Liver (tissue), 9 donors: Measurements from ENCODE around the gene PCDH19. TPM values are rescaled to one million over a fixed set of nuclear protein-coding genes. Genes with fewer than 3 reads are reported as not detected.

Experiments used
- DNase-seq: peaks from one replicate; pipeline ENCODE4 v3.0.0-alpha.2; 2017; ENCODE audit warnings: low spot score
- H3K27ac ChIP-seq, 2 donors: one replicate each; pipeline ENCODE4 v1.7.0; 2013; ENCODE audit warnings: inconsistent platforms in 2 of 2, low read length in 2 of 2, control low read depth in 1 of 2, low read depth in 1 of 2, mild to moderate bottlenecking in 1 of 2
- H3K27me3 ChIP-seq, 4 donors: one replicate each; pipeline versions ENCODE4 v1.6.1 to v1.7.0; 2013; ENCODE audit warnings: low read length in 3 of 4, inconsistent platforms in 1 of 4, mild to moderate bottlenecking in 1 of 4, moderate library complexity in 1 of 4; ENCODE audit not compliant: control insufficient read depth in 4 of 4, insufficient read depth in 4 of 4
- H3K36me3 ChIP-seq, 4 donors: one replicate each; pipeline versions ENCODE4 v1.6.1 to v1.7.0; 2013; ENCODE audit warnings: low read length in 3 of 4, mild to moderate bottlenecking in 3 of 4, low read depth in 1 of 4, moderate library complexity in 1 of 4; ENCODE audit not compliant: control insufficient read depth in 4 of 4, insufficient read depth in 3 of 4
- H3K4me1 ChIP-seq, 4 donors: one replicate each; pipeline versions ENCODE4 v1.6.1 to v1.7.0; 2013; ENCODE audit warnings: low read length in 3 of 4, mild to moderate bottlenecking in 3 of 4, moderate library complexity in 1 of 4; ENCODE audit not compliant: control insufficient read depth in 4 of 4, insufficient read depth in 4 of 4
- H3K4me3 ChIP-seq, 3 donors: one replicate each; pipeline versions ENCODE4 v1.6.1 to v1.7.0; 2013; ENCODE audit warnings: low read length in 3 of 3, control low read depth in 1 of 3, low read depth in 1 of 3, mild to moderate bottlenecking in 1 of 3
- H3K9ac ChIP-seq, 2 donors: one replicate each; pipeline ENCODE4 v1.7.0; 2013; ENCODE audit warnings: low read length in 2 of 2, mild to moderate bottlenecking in 2 of 2, moderate library complexity in 2 of 2, control low read depth in 1 of 2, low read depth in 1 of 2
- H3K9me3 ChIP-seq, 4 donors: one replicate each; pipeline versions ENCODE4 v1.6.1 to v1.7.0; 2013; ENCODE audit warnings: low read length in 3 of 4; ENCODE audit not compliant: control insufficient read depth in 4 of 4
- EGR1 ChIP-seq, 2 donors: IDR thresholded peaks; 2 replicates each; pipeline ENCODE4 v1.6.1; 2016 to 2018; ENCODE audit warnings: antibody characterized with exemption in 2 of 2, low read depth in 2 of 2
- FOXA1 ChIP-seq: IDR thresholded peaks from 2 replicates; pipeline ENCODE4 v1.6.1; 2016; ENCODE audit warnings: antibody characterized with exemption
- FOXA2 ChIP-seq: IDR thresholded peaks from 2 replicates; pipeline ENCODE4 v1.6.1; 2016; ENCODE audit warnings: antibody characterized with exemption
- GABPA ChIP-seq, 2 donors: IDR thresholded peaks in 1 of 2; conservative IDR thresholded peaks in 1 of 2; 2 replicates each; pipeline ENCODE4 v1.6.1; 2016; ENCODE audit warnings: antibody characterized with exemption in 2 of 2, mild to moderate bottlenecking in 1 of 2, moderate library complexity in 1 of 2
- HNF4A ChIP-seq, 2 donors: conservative IDR thresholded peaks; 2 replicates each; pipeline ENCODE4 v1.6.1; 2016; ENCODE audit warnings: antibody characterized with exemption in 2 of 2, mild to moderate bottlenecking in 2 of 2
- HNF4G ChIP-seq: IDR thresholded peaks from 2 replicates; pipeline ENCODE4 v1.6.1; 2016; ENCODE audit warnings: antibody characterized with exemption
- JUND ChIP-seq, 2 donors: IDR thresholded peaks; 2 replicates each; pipeline ENCODE4 v1.6.1; 2016; ENCODE audit warnings: antibody characterized with exemption in 2 of 2
- NR2F2 ChIP-seq: IDR thresholded peaks from 2 replicates; pipeline ENCODE4 v1.6.1; 2016; ENCODE audit warnings: antibody characterized with exemption
- RAD21 ChIP-seq, 2 donors: IDR thresholded peaks; 2 replicates each; pipeline ENCODE4 v1.6.1; 2016; ENCODE audit warnings: antibody characterized with exemption in 2 of 2, mild to moderate bottlenecking in 2 of 2
- RXRA ChIP-seq, 2 donors: IDR thresholded peaks; 2 replicates each; pipeline ENCODE4 v1.6.1; 2017 to 2018; ENCODE audit warnings: antibody characterized with exemption in 2 of 2, mild to moderate bottlenecking in 1 of 2
- SP1 ChIP-seq: IDR thresholded peaks from 2 replicates; pipeline ENCODE4 v1.6.1; 2018; ENCODE audit warnings: antibody characterized with exemption, mild to moderate bottlenecking
- TAF1 ChIP-seq: conservative IDR thresholded peaks from 2 replicates; pipeline ENCODE4 v1.6.1; 2016; ENCODE audit warnings: antibody characterized with exemption, mild to moderate bottlenecking
- YY1 ChIP-seq: IDR thresholded peaks from 2 replicates; pipeline ENCODE4 v1.6.1; 2016; ENCODE audit warnings: antibody characterized with exemption, mild to moderate bottlenecking
- WGBS: extraction: QIAGEN DNeasy Blood & Tissue Kit; methylation state at CpG from one replicate; pipeline ENCODE4 v1.1.7; 2013; 5-methylcytosine and 5-hydroxymethylcytosine counted together
- polyA plus RNA-seq, 2 donors: library from polyadenylated mRNA; stranded (reverse) in 1 of 2; unstranded in 1 of 2; fragments of 200-250 nt in 1 of 2; fragments of >200 nt in 1 of 2; fragmentation: Nextera tagmentation in 1 of 2; extraction: Ambion mirVana in 1 of 2; gene quantifications; one replicate each; pipeline versions ENCODE4 v1.2.1 to v1.2.3, GENCODE V29; 2013 to 2015
- total RNA-seq, 2 donors: library from RNA; depleted of rRNA; stranded (reverse); fragments of >200 nt; gene quantifications; one replicate each; pipeline ENCODE4 v1.2.3, GENCODE V29; 2014
- TF ChIP-seq, protein P1 (sequence below): IDR thresholded peaks from 2 replicates; pipeline ENCODE4 v1.6.1; 2016; ENCODE audit warnings: antibody characterized with exemption
- TF ChIP-seq, protein P2 (sequence below): IDR thresholded peaks from 2 replicates; pipeline ENCODE4 v1.6.1; 2016; ENCODE audit warnings: antibody characterized with exemption, mild to moderate bottlenecking
- TF ChIP-seq, protein P3 (sequence below): fragments of 150-350 bp; IDR thresholded peaks from 2 replicates; pipeline ENCODE4 v1.5.1; 2017; ENCODE audit warnings: improper control_type of control experiment, low read depth, low read length; ENCODE audit not compliant: missing input control
- TF ChIP-seq, protein P4 (sequence below): IDR thresholded peaks from 2 replicates; pipeline ENCODE4 v1.6.1; 2016; ENCODE audit warnings: antibody characterized with exemption
- donor health status: healthy.
- donor health status: healthy.
- donor health status: healthy.
- donor health status: healthy.
- donor health status: healthy.

PCDH19 gene
- total and polyA plus RNA-seq, 4 donors: 0.03 to 0.44 (median 0.17) TPM; not detected in 1

DNA sequence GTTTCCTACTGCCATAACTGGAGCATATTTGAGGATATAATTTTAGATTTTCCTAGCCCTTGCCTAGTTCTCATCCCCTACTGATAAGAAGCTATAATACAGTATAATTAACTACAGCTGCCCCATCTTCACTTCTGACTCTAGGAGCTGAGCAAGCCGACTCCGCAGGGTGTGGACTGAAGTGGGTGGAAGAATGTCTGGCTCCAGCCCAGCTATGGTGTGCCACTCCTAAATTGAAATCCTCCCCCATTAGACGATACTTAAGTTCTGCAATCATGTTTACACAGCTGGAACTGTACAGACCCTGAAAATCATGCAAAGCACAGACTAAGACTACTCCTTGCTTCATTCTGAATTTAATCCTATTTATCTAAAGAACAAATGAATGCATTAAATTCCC, 93.1 kb downstream of the PCDH19 start:
- 74% methylated on average over 3 of the region's 3 CpGs for WGBS
- Histone ChIP-seq H3K9me3 (no peaks in the 10 kb centered on the region), H3K36me3 (no peaks in the 10 kb centered on the region), H3K27ac (no peak overlapping the region), H3K4me3 (no peak overlapping the region), H3K4me1 (no peaks in the 10 kb centered on the region), H3K9ac (no peak overlapping the region), H3K27me3 (no peaks in the 10 kb centered on the region)
- TF ChIP-seq TAF1 (no peak), YY1 (no peak), FOXA2 (no peak), NR2F2 (no peak), JUND (IDR thresholded peaks at IDR 0.05) (no peak), HNF4G (no peak)
- DNase-seq: no peak

DNA sequence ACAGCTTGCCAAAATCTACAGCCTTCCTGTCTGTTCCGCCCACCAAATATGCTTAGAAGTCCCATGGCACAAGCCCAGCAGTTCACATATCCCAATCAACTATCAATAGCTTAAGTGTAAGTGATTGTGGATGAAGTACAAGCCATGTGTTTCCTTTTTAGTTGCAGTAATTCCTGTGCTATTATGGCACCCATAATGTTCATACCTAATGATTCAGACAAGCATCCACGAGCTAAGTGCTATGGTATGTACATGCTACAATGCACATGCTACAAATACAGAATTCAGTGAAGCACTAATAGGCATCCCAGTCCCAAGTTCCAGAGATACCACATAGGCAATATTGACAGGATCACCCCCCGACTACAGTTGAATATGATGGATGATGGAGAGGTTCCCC, 94.5 kb downstream of the PCDH19 start:
- DNase-seq: no peak
- no peak overlapping the region for H3K9ac ChIP-seq
- 79% methylated on average over 3 of the region's 3 CpGs for WGBS
- no peaks in the 10 kb centered on the region for H3K27me3 ChIP-seq
- no peak overlapping the region for H3K27ac ChIP-seq
- no peaks in the 10 kb centered on the region for H3K9me3 ChIP-seq
- no peak overlapping the region for H3K4me3 ChIP-seq
- H3K36me3 ChIP-seq: no peaks in the 10 kb centered on the region
- TF ChIP-seq NR2F2 (no peak), YY1 (no peak), EGR1 (IDR thresholded peaks at IDR 0.05; ENCODE audit: low read depth in 2 of 2) (no peak), FOXA2 (no peak), SP1 (no peak), FOXA1 (no peak), RXRA (IDR thresholded peaks at IDR 0.05) (no peak), HNF4A (conservative IDR thresholded peaks at IDR 0.05) (no peak), GABPA (IDR thresholded peaks at IDR 0.05 in 1 of 2, conservative IDR thresholded peaks at IDR 0.05 in 1 of 2) (no peak), RAD21 (IDR thresholded peaks at IDR 0.05) (no peak), JUND (IDR thresholded peaks at IDR 0.05) (no peak)
- TF ChIP-seq, protein P1, sequence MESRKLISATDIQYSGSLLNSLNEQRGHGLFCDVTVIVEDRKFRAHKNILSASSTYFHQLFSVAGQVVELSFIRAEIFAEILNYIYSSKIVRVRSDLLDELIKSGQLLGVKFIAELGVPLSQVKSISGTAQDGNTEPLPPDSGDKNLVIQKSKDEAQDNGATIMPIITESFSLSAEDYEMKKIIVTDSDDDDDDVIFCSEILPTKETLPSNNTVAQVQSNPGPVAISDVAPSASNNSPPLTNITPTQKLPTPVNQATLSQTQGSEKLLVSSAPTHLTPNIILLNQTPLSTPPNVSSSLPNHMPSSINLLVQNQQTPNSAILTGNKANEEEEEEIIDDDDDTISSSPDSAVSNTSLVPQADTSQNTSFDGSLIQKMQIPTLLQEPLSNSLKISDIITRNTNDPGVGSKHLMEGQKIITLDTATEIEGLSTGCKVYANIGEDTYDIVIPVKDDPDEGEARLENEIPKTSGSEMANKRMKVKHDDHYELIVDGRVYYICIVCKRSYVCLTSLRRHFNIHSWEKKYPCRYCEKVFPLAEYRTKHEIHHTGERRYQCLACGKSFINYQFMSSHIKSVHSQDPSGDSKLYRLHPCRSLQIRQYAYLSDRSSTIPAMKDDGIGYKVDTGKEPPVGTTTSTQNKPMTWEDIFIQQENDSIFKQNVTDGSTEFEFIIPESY: no peak
- TF ChIP-seq, protein P2, sequence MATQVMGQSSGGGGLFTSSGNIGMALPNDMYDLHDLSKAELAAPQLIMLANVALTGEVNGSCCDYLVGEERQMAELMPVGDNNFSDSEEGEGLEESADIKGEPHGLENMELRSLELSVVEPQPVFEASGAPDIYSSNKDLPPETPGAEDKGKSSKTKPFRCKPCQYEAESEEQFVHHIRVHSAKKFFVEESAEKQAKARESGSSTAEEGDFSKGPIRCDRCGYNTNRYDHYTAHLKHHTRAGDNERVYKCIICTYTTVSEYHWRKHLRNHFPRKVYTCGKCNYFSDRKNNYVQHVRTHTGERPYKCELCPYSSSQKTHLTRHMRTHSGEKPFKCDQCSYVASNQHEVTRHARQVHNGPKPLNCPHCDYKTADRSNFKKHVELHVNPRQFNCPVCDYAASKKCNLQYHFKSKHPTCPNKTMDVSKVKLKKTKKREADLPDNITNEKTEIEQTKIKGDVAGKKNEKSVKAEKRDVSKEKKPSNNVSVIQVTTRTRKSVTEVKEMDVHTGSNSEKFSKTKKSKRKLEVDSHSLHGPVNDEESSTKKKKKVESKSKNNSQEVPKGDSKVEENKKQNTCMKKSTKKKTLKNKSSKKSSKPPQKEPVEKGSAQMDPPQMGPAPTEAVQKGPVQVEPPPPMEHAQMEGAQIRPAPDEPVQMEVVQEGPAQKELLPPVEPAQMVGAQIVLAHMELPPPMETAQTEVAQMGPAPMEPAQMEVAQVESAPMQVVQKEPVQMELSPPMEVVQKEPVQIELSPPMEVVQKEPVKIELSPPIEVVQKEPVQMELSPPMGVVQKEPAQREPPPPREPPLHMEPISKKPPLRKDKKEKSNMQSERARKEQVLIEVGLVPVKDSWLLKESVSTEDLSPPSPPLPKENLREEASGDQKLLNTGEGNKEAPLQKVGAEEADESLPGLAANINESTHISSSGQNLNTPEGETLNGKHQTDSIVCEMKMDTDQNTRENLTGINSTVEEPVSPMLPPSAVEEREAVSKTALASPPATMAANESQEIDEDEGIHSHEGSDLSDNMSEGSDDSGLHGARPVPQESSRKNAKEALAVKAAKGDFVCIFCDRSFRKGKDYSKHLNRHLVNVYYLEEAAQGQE: no peak
- TF ChIP-seq, protein P3, sequence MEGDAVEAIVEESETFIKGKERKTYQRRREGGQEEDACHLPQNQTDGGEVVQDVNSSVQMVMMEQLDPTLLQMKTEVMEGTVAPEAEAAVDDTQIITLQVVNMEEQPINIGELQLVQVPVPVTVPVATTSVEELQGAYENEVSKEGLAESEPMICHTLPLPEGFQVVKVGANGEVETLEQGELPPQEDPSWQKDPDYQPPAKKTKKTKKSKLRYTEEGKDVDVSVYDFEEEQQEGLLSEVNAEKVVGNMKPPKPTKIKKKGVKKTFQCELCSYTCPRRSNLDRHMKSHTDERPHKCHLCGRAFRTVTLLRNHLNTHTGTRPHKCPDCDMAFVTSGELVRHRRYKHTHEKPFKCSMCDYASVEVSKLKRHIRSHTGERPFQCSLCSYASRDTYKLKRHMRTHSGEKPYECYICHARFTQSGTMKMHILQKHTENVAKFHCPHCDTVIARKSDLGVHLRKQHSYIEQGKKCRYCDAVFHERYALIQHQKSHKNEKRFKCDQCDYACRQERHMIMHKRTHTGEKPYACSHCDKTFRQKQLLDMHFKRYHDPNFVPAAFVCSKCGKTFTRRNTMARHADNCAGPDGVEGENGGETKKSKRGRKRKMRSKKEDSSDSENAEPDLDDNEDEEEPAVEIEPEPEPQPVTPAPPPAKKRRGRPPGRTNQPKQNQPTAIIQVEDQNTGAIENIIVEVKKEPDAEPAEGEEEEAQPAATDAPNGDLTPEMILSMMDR: no peak
- TF ChIP-seq, protein P4, sequence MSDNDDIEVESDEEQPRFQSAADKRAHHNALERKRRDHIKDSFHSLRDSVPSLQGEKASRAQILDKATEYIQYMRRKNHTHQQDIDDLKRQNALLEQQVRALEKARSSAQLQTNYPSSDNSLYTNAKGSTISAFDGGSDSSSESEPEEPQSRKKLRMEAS: no peak
- no peaks in the 10 kb centered on the region for H3K4me1 ChIP-seq
